HG03064 (cell line): Measurements from ENCODE around the gene GRIP1.

Experiments
- ATAC-seq: cut with Tn5 transposase; IDR thresholded peaks from one replicate; pipeline ENCODE4 v1.9.1; 2021; ENCODE audit warnings: low read depth; ENCODE audit not compliant: unreplicated experiment

Gene GRIP1

DNA sequence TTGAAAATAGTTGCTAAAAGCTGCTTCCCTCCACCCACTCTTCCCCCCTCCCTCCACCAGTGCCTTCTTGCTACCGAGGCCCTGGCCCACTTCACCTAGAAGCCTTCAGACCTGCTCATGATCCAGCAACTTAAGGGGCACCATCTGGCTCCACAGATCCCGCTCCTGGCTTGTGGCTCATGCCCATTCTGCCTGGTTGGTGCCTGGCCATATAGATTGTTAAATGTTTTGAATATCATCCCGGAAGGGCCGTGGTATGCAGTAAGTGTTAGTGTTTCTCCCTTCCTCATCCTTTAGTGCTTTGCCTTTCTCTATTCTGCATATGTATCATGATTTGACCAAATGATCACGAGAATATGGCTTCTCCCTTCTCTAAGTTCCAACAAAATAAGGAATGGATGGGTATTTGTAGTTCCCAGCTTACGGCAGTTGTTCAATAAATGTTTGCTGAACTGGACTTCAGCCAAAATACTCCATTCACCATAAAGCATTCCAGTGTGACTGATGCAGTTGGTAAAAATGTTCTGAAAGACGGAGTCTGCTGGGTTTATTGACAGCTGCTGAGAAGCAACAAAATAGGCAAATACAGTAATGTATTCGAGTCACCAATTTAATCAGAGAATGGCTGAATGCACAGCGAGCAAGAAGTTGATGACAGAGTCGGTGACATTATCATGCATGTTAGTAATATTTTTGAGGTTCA lies 30.7 kb downstream of the GRIP1 start:
- ATAC-seq = no peak

DNA sequence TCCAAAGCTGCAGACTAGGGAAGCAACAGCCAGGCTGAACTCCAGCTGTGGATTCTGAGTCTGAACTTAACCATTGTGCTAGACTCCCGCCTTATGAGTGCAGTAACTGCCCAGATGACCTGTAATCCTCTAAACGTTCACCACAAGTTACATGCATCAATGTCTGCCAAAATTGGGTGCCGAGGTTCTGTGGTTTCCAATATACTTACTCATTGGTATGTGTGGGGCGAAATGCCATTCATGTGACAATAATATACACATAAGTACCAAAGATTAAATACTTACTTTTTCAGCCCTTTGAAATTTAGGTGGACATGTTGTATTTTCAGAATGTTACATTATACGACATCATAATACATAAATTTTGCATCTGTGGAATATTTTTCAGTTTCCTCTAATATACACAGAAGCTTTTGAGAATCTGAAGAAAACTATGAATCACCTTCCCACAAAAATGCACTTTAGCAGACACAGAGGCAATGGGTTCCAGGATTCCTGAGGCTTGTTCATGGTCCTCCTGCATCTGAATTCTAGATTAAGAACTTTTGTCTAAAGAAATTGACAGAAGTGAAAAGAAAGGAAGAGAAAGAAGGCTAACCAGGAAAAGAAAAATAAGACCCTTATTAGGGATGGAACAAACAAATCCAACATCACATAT lies 31.7 kb downstream of the GRIP1 start:
- no peak for ATAC-seq

DNA sequence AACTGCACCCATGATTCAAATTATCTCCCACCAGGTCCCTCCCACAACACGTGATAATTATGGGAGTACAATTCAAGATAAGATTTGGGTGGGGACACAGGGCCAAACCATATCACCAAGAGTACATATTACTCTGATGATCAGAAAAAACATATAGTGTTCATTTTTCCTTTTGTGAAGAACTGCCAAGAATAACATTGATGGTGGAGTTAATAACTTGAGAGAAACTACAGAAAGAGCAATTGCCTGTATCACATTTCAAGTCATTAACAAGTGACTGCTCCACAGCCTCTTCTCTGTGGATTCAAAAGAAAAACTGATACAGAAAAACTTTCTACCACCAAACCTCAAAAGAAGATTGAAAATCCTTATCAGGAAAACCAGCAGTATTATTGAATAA lies 34.7 kb downstream of the GRIP1 start:
- ATAC-seq = no peak

DNA sequence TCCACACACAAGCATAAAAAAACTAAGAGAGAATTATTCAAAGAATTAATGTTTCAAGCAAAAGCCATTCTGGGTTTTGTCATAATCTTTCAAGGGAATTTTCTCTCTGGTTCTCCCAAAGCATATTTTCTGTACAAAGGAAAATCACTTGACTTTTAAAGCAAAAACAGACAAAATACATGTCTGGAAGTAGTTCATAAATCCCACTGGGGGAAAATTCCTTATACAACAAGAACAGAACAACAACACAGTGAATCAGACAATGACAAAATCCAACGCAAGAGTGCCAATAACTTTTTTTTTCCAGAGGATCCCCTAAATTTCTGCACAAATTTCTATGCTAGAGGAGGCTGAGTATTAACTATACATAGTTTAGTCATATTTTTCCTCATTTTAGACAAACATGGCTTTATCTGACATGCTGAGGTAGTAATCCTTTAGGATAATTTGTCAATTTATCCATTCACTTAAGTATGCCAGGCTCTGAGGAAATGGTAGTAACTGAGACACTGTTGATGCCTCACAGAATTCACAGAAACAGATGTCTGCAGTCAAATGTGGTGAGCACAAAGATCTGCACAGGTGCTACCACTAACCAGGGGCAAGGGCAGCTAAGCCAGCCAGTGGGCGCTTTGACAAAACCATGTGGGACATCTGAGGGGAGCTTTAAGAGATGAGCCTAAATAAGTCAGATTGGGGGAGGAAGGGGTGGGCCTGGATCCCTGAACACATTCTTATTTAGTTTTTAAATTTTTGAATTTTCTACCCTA lies 38.0 kb downstream of the GRIP1 start:
- ATAC-seq = no peak

DNA sequence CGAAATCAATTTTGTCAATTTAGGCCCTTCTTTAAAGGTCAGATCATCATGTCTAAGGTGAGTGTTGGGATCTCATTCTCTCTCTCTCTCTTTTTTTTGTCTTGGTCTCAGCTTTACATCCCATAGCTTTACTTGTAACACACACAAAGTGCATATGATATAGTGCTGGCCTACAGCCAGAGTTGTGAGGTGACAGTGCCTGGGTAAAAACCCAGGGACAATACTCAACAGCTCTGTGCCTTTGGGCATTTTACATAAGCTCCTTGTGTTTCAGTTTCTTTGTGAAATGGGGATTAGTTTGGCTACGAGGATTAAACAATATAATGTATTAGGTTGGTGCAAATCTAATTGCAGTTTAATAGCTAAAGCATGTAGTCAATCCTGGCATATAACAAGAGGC lies 40.2 kb downstream of the GRIP1 start:
- no peak for ATAC-seq

DNA sequence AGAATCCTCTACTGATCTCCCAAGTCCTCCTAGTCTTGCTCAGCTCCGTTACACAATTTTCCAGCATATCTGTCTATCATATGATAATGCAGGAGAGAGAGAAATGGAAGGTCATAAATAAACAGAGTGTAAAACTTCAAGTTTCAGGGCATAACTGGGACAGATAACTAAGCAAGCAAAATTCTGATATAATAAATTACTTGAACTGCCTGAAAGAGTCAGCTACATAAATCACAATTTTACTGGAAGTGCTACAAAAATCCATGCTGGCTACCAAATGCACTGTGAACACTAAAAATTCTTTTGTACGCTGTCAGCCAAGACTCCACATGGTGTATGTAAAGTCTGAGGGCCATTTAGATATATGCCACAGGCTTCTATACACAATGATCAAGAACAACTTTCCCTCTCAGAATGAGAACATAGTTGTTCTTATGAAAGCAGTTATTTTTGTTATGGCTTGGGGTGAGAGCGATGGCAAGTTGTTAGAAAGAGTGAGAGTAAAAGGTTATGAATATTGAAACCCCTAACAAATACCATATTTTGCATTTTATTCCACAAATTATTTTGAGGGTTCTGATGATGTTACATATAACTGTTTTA lies 41.1 kb downstream of the GRIP1 start:
- ATAC-seq = no peak

DNA sequence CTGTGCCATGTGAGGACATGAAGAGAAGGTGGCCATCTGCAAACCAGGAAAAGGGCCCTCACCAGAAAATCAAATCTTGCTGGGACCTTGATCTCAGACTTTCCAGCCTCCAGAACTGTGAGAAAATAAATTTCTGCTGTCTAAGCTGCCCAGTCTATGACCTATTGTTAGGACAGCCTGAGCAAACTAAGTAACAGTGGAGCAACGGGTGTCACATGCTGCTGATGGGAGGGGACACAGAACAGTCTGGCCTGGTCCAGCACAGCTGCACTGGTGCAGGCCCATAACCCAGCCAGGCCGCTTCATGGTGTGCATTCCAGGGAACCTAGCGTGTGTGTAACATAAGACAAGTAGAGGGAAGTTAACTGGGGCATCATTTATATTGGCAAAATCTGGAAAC lies 42.1 kb downstream of the GRIP1 start:
- no peak for ATAC-seq

DNA sequence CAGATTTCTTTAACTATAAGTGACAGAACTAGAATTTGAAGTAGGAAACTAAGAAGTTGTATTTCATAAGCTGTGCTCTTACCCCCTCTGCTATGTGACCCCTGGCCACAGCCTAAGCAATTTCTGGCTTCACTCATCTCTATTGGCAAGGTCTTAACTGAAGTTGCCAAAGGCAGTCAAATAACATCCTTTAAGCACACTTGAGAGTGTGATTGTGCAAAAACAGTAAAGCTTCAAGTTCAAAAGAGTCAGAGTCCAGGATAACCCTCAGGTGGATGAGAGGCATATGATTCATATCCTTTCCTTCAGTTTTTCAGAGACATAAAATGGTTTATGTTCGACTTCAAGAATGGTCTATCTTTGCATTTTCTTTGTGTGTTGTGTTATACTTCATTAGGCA lies 45.2 kb downstream of the GRIP1 start:
- no peak for ATAC-seq

DNA sequence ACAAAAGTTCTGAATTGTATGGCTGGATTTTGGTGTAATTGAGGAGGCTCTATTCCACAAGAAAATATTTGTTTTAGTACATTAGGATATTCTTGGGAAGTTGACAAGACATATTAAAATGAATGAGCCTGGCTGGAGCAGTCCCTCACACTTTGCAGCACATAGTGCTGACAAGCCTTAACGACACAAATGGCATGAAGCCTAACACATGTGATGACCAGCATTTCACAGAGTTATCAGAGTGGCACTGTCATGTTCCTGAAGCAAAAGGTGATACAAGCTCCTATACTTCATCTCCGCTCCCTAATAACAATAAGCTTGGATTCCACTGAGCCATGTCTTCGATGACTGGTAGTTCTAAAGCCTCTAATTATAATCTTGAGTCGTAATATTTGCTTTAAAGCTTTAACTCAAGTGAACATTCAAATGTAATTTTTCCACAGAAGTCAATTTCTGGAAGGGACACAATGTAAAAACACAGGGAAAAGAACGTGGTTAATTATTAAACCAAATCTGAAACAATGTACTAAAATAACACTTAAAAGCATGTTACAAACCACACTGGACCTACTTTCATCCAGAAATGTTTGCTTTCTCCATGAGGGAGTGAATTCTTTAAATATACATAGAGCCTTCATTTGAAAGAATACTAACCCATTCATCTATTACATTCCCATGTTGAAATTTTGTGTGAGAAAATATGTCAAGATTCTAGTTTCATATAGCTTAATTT lies 49.6 kb downstream of the GRIP1 start:
- no peak for ATAC-seq

DNA sequence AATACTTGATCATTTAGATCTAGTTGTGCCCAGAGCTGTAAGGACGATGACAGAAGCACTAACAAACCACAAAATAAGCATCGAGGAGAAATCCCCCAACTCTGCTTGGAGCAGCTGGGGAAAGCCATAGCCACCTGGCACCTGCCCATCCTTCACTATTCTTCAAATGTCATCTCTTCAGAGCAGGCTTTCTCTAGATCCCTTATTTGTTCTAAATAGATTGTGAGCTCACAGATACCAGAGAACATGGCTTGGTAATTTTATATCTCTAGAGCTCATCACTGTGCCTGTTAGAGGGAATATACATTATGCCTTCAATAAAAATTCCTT lies 50.9 kb downstream of the GRIP1 start:
- ATAC-seq = no peak

DNA sequence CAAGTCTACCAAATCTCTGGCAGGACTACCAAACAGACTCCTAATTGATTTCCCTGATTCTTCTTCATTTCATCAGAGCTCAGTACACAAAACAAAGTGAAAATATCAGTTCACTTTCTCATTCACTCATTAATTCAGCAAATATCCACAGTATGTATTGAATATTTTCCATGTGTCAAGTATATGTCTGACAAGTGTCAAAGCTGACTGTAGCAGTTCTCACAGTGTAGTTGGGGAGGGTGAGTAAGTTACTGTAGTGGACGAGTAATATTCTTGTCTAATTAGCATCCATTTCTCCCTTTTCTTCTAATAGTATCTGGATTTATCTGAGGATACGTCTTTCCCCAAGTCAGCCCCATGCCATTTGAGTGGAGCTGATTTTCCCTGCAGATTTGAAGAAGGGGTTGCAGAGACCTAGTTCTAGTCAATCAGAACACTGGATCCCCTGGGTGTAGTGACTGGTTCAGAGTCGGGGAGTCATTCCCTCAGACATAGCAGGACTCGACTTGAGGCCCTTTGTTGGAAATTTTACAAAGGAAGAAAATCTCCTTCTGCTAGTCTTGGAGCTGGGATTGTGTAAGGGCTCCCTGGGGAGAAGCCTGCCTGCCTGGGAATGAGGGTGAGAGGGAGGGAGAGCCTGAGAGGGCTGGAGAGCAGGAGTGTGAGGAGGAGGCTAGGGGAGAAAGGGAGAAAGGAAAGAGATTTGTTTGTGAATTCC lies 51.4 kb downstream of the GRIP1 start:
- no peak for ATAC-seq

DNA sequence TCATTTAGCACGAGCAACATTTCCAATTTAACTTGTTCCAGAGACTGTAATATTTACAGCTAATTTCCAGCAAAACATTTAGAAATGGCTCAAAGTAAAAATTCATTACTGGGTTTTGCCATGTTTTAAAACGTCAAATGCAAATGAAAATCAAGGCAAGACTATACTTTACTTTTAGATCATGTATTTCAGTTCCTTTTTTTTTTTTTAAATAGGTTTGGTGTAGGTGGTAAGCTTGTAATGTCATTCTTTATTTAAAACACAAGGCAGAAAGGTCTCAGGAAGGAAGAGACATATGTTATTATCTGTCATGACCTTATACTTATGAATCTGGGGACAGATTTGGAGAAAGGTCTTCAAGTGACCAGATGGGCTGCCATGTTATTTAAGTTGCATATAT lies 54.1 kb downstream of the GRIP1 start:
- peak; percentile 60 for ATAC-seq

DNA sequence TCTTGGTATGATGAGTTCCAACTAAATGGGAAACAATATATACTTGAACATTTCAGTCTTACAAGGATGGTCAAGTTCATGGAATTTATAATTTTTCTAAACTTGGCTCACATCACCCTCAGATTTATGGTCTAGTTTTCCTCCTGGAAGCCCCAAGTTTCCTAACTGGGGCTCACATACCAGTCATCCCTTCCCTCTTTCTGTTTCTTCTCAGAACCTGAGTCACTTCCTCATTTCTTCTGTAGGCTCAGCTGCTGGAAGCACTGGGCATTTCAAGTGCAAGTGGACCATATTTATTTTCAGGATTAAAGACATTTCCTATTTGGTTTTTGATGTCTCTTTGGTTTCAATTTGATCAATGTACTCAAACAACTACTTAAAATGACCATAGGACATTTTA lies 55.4 kb downstream of the GRIP1 start:
- no peak for ATAC-seq

DNA sequence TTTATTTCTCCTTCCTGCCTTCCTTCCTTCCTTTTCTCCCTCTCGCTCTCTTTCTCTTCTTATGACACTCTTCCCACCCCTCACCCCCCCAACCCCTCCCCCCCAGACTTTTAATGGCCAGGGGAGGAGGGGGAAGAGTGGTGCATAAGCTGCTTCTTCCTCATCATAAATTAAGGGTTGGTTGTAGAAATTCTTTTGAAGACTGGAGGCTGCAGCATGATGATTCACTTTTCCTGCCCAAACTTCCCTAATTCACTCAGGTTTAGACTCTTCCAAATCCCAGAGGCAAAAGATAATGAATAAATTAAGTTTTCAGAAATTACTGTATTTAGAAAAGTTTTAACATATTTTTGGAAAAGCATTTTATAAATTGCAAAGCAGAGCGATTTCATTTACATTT lies 58.2 kb downstream of the GRIP1 start:
- no peak for ATAC-seq

DNA sequence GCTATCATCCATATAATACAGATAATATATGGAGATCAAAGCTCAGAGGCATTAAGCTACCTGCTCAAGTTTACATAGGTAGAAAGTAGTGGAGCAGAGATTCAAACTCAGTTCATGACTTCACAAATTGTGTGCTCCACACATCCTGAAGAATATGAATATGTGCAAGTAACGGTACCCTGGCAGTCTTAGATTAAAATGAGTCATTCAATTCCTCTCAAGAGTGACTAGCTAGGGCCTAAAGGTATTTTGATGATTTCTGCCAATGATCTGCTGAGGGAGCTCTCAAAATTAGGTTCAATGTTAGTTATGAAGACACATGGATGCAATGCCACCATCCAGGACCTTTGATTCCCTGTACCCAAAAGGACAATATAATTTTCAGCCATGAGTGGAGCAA lies 58.9 kb downstream of the GRIP1 start:
- ATAC-seq = no peak

DNA sequence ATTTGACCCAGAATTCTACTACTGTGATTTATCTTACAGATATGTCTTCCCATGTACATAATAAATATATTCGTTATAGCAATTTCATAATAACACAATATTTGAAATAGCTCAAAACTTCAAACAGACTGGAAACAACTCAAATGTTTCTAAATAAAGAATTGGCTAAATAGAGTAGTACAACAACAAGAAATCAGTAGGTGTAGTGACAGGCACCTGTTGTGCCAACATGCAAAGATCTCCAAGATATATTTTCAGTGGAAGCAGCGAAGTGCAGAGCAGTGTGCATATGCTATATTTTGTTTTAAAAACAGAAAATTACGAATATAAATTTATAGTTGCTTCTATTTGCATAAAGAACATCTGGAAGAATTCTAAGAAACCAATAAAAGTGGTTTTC lies 60.9 kb downstream of the GRIP1 start:
- ATAC-seq = no peak

DNA sequence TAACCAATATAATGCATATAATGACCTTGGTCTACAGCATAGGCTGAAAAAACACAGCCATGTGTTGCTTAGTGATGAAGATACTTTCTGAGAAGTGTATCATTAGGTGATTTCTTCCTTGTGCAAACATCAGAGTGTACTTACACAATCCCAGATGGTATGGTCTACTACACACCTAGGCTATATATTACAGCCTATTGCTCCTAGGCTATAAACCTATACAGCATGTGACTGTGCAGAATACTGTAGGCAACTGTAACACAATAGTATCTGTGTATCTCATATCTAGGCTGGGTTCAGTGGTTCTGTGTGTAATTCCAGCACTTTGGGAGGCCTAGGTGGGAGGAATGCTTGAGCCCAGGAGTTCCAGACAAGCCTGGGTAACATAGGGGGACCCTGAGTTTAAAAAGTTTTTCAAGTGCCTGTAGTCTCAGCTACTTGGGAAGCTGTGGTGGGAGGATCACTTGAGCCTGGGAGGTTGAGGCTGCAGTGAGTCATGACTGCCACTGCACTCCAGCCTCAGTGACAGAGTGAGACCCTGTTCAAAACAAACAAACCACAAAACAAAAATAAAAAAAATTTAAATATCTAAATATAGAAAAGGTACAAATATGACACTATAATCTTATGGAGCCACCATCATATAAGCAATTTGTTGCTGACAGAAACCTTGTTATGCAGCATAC lies 66.6 kb downstream of the GRIP1 start:
- ATAC-seq = no peak

DNA sequence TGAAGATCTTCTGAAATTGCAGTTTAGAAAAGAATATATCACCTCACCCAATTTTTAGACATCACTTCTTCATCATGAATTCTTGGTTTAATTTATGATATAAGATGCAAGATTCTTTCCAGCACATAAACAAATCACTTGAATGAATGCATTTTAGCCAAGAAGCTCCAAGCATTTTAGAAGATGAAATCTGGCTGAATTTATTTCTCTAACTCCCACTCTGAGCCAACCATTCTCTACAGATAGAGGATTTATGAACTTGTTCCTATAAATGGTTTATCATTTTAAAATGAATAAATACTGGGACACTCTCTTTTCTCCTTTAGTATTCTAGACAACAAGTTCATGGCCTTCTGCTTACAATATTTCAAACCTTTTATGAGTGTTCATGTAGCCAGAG lies 71.7 kb downstream of the GRIP1 start:
- no peak for ATAC-seq

DNA sequence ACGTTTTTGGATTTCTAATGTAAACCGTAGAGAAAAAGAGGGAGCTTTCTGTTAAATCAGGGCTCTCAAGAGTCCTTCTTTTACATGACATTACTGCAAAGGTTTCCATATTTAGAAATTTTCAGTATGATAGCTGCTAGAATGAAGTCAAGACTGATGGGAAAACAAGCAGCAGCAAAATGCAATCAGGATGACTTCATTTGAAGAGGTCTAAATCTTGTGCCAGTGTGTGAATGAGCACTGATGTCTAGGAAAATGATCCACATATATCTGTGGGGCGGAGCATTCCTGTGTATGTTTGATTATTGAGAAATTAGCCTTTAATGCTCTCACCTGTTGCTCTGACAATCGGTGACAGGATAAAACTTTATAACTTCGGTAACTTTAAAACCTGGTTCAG lies 73.6 kb downstream of the GRIP1 start:
- no peak for ATAC-seq

DNA sequence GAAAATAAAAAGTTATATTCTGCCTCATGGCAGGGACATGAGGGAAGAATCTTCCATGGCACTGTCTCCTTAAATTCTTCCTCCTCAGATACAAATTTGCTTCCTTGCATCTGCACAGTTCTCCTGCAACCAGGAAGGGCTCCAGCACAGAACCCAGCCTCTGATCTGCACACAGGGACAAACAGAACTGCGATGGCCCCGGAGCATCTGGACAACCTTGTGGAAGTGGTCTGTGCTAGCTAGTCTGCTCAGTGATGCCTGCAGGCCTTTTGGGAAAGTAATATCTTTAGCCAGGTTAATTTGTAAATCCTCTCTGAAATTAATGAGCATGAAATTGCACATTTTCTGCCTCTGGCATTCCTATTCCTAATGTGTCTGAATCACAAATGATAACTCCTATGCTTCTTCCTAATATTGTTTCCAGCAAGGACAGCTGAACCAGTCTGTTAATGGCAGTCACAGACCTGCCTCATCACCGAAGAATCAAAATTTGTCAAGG lies 74.8 kb downstream of the GRIP1 start:
- no peak for ATAC-seq
